MV-4-11 (cell line): ENCODE data around the gene PTP4A2.
A peak's percentile ranks its signal among the peaks of the same experiment; 100 is the strongest.

Source experiments
- DNase-seq: peaks from one replicate; lab custom pipeline; 2025; lab: John Stamatoyannopoulos, UW

The PTP4A2 gene

DNA sequence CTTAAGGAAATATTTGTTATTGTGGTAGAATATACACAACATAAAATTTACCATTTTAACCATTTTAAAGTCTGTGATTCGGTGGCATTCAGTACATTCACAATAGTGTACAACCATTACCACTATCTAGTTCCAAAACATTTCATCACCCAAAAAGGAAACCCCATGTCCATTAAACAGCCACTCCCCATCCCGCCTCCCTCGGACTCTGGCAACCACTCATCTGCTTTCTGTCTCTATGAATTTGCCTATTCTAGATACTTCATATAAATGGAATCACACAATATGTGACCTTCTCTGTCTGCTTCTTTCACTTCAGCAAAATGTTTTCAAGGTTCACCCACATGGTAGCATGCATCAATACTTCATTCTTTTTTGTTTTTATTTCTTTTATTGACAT lies 51.3 kb downstream of the PTP4A2 start:
- DNase-seq = peak; percentile 78

DNA sequence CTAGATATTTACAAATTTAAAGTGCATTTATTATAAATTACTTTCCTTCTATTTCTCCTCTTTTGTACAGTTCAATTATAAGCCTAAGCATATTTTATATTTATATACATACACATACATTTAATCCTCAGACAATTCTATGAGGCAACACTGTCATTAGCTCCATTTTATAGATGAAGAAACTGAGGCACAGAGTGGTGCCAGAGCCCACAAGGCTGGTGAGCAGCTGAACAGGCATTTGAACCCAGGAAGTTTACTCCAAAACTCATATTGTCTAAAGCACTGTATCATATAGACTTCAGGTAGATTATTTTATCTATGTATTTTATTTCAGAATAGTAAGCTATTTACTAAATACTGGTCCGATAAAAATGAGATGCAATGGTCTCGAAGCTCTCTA lies 52.3 kb downstream of the PTP4A2 start:
- DNase-seq = no peak

- DNase-seq = no peak
Observed at GRCh38 chr1:31883357-31883942, 54.7 kb downstream of the PTP4A2 start.

DNA sequence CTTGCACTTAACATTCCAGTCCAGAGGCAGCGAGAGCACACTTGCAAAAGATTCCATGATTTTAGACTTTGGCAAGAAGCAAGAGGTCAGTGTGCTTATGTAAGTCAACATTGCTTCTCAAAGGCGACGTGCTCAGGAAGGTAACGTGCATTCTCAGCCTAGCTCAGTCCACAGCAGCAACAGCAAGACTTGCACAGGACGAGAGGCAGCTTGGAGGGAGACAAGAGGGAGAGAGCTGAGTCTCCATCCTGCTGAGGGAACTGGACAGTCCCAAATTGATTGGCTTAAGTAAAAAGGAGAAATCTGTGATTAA lies 56.5 kb downstream of the PTP4A2 start:
- DNase-seq = no peak

GRCh38 chr1:31880957-31881687 lies 57.0 kb downstream of the PTP4A2 start:
- no peak for DNase-seq

DNA sequence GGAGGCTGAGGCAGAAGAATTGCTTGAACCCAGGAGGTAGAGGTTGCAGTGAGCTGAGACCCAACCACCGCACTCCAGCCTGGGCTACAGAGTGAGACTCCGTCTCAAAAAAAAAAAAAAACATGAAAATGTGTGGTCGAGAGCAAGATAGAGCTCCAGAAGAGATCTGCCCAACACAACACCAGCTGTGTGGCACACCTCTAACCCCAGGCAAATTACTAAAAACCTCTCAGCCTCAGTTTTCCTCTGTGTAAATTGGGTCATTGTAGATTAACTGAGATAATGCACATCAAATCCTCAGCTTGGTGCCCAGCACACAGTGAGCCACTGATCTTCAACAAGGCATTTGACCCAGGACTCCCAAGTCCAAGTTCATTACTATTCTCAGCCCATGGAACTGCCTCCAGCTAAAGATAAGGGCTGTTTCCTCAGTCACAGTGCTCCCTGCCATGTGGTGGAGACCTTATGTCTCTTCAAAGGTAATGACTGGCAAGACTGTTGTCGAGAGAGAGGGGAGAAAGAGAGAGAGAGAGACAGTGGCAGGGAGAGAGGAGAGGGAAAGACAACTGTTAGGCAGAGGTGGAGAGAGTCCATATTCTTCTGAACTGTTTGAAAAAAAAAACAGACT lies 58.1 kb downstream of the PTP4A2 start:
- DNase-seq = no peak

DNA sequence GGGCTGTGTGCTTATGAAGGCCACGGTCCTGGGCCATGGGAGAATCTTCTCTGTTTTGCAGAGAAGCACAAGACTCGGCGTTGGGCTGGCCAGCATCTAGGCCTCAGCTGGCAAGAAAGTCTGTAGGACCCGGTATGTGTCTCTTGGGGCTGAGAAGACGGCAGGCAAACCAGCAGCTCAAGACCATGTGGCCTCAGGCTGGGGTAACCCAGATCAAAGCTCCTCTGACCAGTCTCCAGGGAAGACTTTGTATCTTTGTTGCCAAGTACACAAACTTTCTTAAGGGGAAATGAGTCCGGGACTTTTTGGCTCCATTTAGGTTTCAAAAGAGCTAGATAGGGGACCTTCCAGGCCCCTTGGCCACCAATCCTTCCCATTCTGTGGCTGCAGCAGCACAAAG lies 60.1 kb downstream of the PTP4A2 start:
- DNase-seq = no peak

DNA sequence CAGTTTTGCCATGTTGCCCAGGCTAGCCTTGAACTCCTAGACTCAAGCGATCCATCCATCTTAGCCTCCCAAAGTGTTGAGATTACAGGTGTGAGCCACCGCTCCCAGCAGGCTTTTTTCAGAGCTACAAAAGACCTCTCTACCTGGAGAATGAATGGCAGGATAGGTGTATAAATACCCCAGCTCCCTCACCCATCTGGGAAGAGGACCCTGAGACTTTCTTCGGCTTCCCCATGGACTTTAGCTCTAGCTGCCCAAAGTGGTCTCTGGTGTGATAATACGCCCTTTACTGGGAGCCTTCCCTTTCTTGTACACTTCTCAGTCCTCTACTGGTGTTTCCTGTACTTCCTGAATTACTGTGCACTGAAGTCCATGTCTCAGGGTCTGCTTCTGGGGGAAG lies 60.6 kb downstream of the PTP4A2 start:
- DNase-seq = no peak

GRCh38 chr1:31875636-31876236 lies 62.4 kb downstream of the PTP4A2 start:
- DNase-seq = no peak

- no peak for DNase-seq
Observed at GRCh38 chr1:31874942-31875341, 63.2 kb downstream of the PTP4A2 start.

GRCh38 chr1:31872658-31873636 lies 65.2 kb downstream of the PTP4A2 start:
- DNase-seq = peak; percentile 79

DNA sequence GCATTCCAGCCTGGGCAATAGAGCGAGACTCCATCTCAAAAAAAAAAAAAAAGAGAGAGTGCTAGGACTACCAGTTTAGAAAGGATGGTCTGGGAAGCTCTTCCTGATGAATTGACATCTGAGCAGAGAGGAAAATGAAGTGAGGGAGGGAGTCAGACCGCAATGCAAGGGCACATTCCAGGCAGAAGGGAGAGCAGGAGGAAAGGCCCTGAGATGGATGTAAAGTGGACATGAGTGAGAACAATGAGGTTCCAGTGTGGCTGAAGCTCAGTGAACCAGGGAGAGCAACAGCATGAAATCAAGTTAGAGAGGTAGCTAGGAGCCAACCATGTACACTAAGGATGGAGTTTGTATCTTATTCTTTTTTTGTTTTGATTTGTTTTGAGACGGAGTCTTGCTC lies 66.5 kb downstream of the PTP4A2 start:
- no peak for DNase-seq

DNA sequence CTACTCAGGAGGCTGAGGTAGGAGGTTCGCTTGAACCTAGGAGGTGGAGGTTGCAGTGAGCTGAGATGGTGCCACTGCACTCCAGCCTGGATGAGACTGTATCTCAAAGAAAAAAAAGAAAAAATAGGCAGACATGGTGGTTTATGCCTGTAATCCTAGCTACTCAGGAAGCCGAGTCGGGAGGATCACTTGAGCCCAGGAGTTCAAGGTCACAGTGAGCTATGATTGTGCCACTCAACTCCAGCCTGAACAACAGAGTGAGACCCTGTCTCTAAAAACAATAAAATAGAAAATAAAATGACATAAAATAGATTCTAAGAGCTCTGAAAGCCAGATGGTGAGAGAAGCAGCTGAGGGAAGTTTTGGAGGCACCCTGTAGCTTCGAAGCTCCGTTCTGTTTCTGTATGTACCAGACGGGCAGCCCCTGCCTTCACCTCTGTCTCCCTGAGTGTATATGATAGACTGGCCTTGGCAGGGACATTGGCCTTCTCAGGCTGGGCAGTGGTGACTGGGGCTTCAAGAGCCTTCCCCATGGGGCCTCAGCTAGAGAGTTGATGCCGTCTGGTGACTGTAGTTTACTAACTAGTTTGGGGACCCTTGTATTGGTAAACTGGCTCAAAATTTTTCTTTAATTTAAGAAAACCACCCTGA lies 68.0 kb downstream of the PTP4A2 start:
- DNase-seq = no peak

DNA sequence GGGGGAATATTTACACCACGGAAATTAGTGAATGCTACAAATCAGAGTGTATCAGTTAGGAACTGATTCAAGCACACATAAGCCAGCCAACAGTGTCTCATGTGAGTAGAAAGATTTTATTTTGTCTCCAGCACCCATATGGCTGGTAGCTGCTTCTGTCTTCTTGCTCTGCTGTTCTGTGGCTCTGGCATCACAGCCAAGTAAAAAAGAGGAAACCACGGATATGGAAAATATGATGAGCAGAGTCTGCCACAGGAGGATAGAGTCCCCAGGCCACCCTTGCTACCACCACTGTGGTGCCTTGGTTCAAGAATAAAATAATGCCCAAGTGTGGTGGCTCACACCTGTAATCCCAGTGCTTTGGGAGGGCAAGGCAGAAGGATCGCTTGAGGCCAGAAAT lies 68.7 kb downstream of the PTP4A2 start:
- DNase-seq = peak; percentile 76

DNA sequence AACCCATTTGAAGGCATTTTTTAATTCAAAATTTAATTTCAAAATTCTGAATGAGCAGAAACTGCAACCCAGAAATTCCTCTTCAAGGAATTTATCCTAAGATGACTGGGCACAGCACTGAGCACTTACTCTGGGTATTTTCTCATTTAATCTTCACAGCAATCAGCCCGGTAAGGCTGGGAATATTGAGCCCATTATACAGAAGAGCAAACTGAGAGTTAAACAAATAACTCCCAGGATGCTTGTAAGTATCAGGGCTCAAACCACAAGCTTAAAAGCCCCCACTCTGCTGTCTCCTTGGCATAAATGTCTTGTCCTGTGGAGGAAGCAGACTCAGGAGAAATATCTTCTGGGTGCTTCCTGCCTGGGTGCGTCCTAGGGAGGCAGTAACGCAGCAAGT lies 69.3 kb downstream of the PTP4A2 start:
- DNase-seq = no peak

- DNase-seq = no peak
Observed at GRCh38 chr1:31867546-31867945, 70.6 kb downstream of the PTP4A2 start.

DNA sequence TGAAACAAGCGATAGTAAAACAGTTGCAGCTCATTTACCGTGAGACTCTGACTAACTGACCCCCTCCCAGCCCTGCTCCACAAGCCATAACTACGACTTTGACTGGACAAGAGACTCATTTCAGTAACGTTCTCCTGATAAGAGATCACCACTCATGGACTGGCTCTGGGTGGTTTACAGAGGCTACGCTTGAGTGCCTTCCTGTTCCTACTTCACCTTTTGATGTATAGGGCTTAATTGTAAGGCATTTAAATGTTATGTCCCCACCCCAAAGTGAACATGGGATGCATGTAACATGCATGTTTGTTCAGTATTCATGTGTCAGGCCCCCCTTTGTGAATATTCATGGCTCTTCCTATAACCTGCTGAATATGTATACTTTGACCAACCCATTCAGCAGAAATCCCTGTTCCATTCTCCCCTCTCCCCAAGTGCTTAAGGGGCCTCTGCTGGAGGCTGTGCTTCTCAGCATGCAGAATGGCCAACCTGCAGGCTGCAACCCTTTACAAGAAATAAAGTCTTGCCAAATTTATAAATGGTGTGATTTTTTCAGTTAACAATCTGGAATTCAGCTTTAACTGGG lies 71.6 kb downstream of the PTP4A2 start:
- DNase-seq = no peak

GRCh38 chr1:31865728-31866449 lies 72.3 kb downstream of the PTP4A2 start:
- no peak for DNase-seq

GRCh38 chr1:31862071-31862470 lies 76.1 kb downstream of the PTP4A2 start:
- DNase-seq = no peak

DNA sequence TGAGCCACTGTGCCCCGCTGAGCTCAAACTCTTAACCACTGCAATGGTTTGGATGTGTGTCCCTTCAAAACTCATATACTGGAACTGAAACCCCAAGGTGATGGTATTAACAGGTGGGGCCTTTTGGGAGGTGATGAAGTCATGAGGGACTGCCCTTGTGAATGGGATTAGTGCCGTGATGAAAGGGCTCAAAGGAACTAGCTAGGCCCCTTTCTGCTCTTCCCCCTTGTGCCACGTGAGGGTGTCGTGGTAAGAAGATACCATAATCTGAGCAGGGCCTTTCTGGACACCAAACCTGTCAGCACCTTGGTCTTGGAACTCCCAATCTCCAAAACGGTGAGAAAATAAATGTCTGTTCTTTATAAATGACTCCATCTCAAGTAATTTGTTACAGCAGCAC lies 76.8 kb downstream of the PTP4A2 start:
- no peak for DNase-seq

DNA sequence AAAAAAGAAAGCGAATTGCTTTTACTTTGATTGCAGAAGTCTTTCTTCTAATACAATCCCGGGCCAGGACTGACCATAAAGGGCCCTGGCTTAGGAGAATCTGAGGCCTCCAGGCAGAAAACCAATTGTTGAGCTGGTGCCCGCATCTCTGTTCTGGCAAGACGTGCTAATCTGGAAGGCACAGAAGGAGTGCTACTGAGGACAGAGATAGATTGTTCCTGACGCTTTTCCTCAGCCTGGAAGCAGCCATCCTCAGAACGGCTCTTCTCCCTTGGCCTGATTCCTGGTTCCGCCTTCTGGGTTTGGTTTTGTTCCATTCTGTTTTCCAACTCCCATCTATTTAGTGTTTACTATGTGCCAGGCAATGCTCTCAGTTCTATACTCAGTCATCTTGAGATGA lies 77.6 kb downstream of the PTP4A2 start:
- no peak for DNase-seq
